HG03196 (cell line): Measurements from ENCODE around the gene TNFRSF14.

Experiments
- ATAC-seq: cut with Tn5 transposase; IDR thresholded peaks from one replicate; pipeline ENCODE4 v1.9.1; 2021; ENCODE audit not compliant: unreplicated experiment

The TNFRSF14 gene

GRCh38 chr1:2586154-2587070 is 30.2 kb downstream of the TNFRSF14 start, which contains the start of gene PRXL2B:
TSS of gene PRXL2B (plus strand) at chr1:2586777. CDS start at chr1:2586886, 109 bp downstream.
- peak; percentile 61 for ATAC-seq

- ATAC-seq, result no peak
These were observed 31.1 kb downstream of the TNFRSF14 start for GRCh38 chr1:2587071-2587859.

GRCh38 chr1:2587860-2588571 is 31.8 kb downstream of the TNFRSF14 start:
- no peak for ATAC-seq

GRCh38 chr1:2588661-2589430 is 32.7 kb downstream of the TNFRSF14 start:
- no peak for ATAC-seq

- ATAC-seq, result no peak
These were observed 33.5 kb downstream of the TNFRSF14 start for GRCh38 chr1:2589431-2590232.

GRCh38 chr1:2590233-2591141 is 34.3 kb downstream of the TNFRSF14 start:
- ATAC-seq, result no peak

GRCh38 chr1:2591233-2591580 is 35.0 kb downstream of the TNFRSF14 start:
- ATAC-seq, result no peak

GRCh38 chr1:2591581-2592261 is 35.5 kb downstream of the TNFRSF14 start:
- no peak for ATAC-seq

- ATAC-seq, result no peak
These were observed 36.5 kb downstream of the TNFRSF14 start for GRCh38 chr1:2592672-2593071.

- no peak for ATAC-seq
These were observed 37.2 kb downstream of the TNFRSF14 start for GRCh38 chr1:2593251-2593878.

- ATAC-seq, result no peak
These were observed 38.0 kb downstream of the TNFRSF14 start for GRCh38 chr1:2594001-2594640.

- no peak for ATAC-seq
These were observed 38.5 kb downstream of the TNFRSF14 start for GRCh38 chr1:2594641-2595131.

- ATAC-seq, result no peak
These were observed 39.2 kb downstream of the TNFRSF14 start for GRCh38 chr1:2595261-2595811.

GRCh38 chr1:2595812-2596529 is 39.8 kb downstream of the TNFRSF14 start:
- no peak for ATAC-seq

GRCh38 chr1:2596530-2597333 is 40.6 kb downstream of the TNFRSF14 start:
- no peak for ATAC-seq
